Activated naive CD8-positive, alpha-beta T cell (primary cell): ENCODE data around the gene CDK12.

Experiments
- H3K27ac Mint-ChIP-seq: one replicate; pipeline ENCODE4 v1.8.0; 2021; ENCODE audit warnings: mixed read lengths
- H3K27me3 Mint-ChIP-seq: one replicate; pipeline ENCODE4 v1.8.0; 2021; ENCODE audit warnings: mixed read lengths
- H3K36me3 Mint-ChIP-seq: one replicate; pipeline ENCODE4 v1.8.0; 2021; ENCODE audit warnings: mixed read lengths
- H3K4me1 Mint-ChIP-seq: one replicate; pipeline ENCODE4 v1.8.0; 2021; ENCODE audit warnings: low read depth, mixed read lengths
- H3K4me3 Mint-ChIP-seq: one replicate; pipeline ENCODE4 v1.8.0; 2021; ENCODE audit warnings: mild to moderate bottlenecking, mixed read lengths
- H3K9me3 Mint-ChIP-seq: one replicate; pipeline ENCODE4 v1.8.0; 2021; ENCODE audit warnings: low read depth, mixed read lengths

Gene CDK12

DNA sequence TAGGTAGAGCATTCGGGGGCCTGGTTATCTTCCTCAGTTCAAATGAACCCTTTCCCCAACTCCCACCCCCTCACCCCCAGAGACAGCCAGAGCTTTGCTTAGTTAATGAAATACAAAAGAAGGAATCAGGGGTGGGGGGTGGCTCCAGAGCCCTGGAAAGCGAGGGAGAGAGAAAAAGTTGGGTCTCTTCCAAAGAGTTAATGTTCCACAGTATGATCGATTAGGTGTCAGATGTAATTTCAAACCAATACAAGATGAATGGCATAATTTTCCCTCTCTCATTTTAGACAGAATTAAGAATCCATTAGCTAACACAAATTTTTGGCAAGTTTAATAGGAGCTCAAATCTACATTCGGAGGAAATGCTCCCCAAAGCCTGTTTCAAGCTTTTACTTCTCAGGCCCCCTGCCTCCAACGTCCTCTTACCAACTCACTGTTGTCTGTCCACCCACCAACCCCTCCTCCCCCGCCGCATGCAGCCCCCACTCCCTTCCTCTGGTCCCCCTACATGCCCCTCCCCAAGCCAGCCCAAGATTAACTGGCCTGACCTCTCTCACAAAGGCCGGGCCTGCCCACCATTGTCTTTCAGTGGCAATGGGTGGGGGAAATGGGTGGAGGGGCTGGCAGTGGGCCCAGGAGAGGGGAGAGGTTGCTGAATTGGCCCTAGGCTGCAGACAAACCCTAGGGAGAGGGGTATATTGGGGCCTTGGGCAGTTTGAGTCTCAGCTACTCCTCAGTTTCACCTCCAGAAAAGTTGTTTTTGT is 118.2 kb downstream of the CDK12 start:
- no peaks in the 10 kb centered on the region for H3K4me1 Mint-ChIP-seq
- peaks cover 8% of the 10 kb centered on the region for H3K36me3 Mint-ChIP-seq
- H3K4me3 Mint-ChIP-seq, result no peak overlapping the region
- H3K9me3 Mint-ChIP-seq, result no peaks in the 10 kb centered on the region
- H3K27me3 Mint-ChIP-seq, result no peaks in the 10 kb centered on the region
- no peak overlapping the region for H3K27ac Mint-ChIP-seq

GRCh38 chr17:39580082-39580468 is 118.8 kb downstream of the CDK12 start:
- no peaks in the 10 kb centered on the region for H3K9me3 Mint-ChIP-seq
- no peak overlapping the region for H3K4me3 Mint-ChIP-seq
- no peaks in the 10 kb centered on the region for H3K27me3 Mint-ChIP-seq
- peaks cover 8% of the 10 kb centered on the region for H3K36me3 Mint-ChIP-seq
- no peak overlapping the region for H3K27ac Mint-ChIP-seq
- H3K4me1 Mint-ChIP-seq, result no peaks in the 10 kb centered on the region

DNA sequence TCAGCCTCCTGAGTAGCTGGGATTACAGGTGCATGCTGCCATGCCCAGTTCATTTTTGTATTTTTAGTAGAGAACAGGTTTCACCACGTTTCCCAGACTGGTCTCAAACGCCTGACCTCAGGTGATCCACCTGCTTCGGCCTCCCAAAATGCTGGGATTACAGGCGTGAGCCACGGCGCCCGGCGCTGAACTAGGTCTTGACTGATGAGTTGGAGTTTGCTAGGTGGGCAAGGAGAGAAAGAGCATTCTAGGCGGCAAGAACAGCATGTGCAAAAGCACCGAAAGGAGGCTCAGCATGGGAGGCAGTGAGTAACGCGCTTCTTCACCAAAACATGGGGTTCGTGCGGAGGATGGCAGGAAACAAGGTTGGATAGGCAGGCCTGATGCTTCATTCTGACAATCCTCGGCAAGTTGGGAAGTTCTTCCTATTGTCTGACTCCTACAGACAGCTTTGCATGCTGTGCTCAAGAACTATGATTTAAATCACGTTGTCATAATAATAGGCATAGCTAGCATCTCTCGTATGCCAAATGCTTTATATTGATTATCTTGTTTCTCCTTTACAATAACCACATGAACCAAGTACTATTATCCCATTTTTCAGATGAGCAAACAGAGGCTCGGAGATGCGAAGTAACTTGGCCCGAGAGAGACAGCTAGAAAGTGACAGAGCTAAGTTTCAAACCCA is 119.9 kb downstream of the CDK12 start:
- Mint-ChIP-seq H3K4me1 (no peaks in the 10 kb centered on the region), H3K27me3 (no peaks in the 10 kb centered on the region), H3K27ac (no peak overlapping the region), H3K4me3 (no peak overlapping the region), H3K9me3 (no peaks in the 10 kb centered on the region), H3K36me3 (peaks cover 8% of the 10 kb centered on the region)

GRCh38 chr17:39581759-39582085 is 120.4 kb downstream of the CDK12 start:
- Mint-ChIP-seq H3K27ac (no peak overlapping the region), H3K27me3 (no peaks in the 10 kb centered on the region), H3K36me3 (peaks cover 9% of the 10 kb centered on the region), H3K4me3 (no peak overlapping the region), H3K4me1 (no peaks in the 10 kb centered on the region), H3K9me3 (no peaks in the 10 kb centered on the region)

- H3K4me3 Mint-ChIP-seq, result no peak overlapping the region
- H3K9me3 Mint-ChIP-seq, result no peaks in the 10 kb centered on the region
- H3K4me1 Mint-ChIP-seq, result no peaks in the 10 kb centered on the region
- no peak overlapping the region for H3K27ac Mint-ChIP-seq
- peaks cover 12% of the 10 kb centered on the region for H3K36me3 Mint-ChIP-seq
- H3K27me3 Mint-ChIP-seq, result no peaks in the 10 kb centered on the region
Measured at GRCh38 chr17:39582658-39583057, 121.4 kb downstream of the CDK12 start.
